Activated CD8-positive, alpha-beta memory T cell treated with anti-CD3 and anti-CD28 coated beads for 1 hour (primary cell): Measurements from ENCODE around the gene RGS3.
A peak's percentile ranks its signal among the peaks of the same experiment; 100 is the strongest.

Experiments used
- DNase-seq, 2 donors: peaks; one replicate each; pipeline ENCODE4 v3.0.0-alpha.2; 2020; ENCODE audit warnings: low read depth in 1 of 2; ENCODE audit errors: extremely low read depth in 1 of 2

The RGS3 gene

GRCh38 chr9:113568571-113569321 lies 105.2 kb downstream of the RGS3 start:
- no peak for DNase-seq

DNA sequence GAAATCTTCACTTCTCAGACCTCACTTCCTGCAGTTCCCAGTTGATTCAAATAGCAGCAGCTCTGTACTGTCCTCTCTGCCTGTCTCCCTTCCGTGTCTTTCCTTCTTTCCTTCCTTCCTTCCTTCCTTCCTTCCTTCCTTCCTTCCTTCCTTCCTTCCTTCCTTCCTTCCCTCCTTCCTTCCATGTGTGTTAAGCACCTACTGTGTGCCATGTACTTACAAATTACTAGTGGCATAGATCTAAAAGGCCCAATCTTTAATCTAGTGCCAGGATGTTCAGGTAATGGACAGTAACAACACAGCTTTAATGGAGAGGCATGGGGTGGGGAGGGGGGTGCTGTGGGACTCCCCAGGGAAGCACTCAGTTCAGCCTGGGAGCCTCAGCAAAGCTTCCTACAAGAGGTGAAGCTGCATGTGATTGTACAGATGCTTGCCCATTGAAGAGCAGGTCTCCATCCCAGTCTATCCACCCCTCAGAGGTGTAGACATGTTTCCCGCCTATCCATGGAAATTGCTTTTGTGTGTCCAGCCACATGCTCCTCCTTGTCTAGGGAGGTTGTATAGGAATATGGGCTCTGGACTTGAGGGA lies 106.0 kb downstream of the RGS3 start:
- DNase-seq = no peak

GRCh38 chr9:113570106-113570505 lies 106.6 kb downstream of the RGS3 start:
- no peak for DNase-seq

DNA sequence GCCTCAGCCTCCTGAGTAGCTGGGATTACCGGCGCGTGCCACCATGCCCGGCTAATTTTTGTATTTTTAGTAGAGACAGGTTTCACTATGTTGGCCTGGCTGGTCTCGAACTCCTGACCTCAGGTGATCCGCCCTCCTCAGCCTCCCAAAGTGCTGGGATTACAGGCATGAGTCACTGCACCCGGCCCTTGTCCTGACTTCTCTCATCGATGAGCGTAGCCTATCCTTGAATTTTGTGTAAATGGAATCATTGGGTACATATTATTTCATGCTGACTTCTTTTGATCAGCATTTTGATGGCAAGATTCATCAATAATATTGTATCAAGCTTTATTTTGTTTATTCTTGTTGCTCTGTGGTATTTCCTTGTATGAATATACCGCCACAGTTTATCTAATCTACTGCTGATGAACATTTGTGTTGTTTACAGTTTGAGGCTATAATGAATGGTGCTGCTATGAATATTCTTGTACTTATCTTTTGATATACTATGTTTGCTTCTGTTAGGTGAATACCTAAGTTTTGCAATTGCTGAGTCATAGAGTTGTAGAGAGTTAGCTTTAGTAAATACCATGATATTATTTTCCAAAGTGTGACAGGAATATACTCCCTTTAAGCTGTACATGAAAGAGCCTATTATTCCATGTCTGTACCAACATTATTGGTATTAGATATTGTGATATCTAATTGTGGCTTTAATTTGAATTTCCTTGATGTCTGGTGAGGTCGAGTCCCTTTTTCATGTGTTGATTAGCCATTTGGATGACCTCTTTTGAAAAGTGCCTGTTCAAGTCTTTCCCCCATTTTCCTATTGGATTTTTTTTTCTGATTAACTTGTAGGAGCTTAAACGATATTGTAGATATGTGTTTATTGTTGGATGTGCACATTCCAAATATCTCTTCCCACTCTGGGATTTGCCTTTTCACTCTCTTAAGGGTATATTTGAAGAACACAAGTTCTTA lies 107.5 kb downstream of the RGS3 start:
- no peak for DNase-seq

GRCh38 chr9:113572076-113572861 lies 108.7 kb downstream of the RGS3 start:
- no peak for DNase-seq

- no peak for DNase-seq
Observed at GRCh38 chr9:113573046-113573958, 109.8 kb downstream of the RGS3 start.

DNA sequence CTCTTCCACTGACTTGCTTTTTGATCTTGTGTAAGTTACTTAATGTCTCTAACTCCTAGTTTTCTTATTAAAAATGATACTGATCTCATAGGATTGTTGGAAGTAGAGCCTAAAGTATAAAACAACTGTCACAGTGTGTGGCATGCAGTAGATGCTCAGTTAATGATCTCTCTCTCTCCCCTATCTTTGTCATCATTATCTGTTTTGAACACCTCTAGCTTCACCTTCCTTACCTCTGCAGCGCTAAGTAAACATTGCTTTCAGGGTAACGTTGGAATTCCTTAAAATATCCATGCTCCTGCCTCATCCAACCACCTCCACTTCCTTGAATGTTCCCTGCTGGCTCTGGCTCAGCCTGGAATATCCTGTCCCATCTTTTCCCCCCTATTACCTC lies 110.4 kb downstream of the RGS3 start:
- DNase-seq = no peak

DNA sequence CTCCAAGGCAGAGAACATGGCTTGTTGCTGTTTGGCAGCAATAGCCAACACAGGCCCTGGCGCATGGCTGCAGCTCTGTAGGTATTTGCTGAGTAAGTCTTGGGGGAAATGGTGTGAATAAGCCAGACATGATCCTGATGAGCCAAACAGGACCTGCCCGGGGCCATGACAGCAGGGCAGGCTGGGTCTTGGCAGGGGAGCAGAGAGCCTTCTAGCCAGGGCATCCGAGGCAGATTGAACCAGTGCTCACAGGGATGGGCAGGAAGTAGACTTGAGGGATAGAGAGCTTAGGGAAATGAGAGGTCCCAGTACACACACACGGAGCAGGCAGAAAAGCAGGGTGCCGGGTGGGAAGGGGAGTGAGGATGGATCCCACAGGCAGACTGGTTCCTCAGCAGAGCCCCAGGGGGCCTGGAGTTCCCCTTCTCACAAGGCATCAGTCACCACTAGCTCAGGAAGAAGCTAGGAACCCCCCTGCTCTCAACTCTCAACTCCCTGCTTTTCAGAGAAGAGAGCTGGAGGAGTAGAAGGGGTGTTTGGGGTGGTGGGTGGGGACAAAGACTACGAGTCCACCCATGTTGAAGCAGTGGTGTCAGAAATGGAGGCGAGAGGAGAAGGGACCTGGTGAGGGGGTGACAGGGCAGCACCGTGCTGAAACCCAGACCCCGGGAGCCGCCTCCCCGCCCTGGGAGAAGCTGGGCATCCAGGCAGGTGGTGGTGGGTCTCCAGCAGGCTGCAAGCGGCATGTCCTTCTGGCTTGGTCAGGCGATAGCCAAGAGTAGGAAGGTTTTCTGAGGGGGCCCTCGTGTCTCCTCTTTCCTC lies 111.1 kb downstream of the RGS3 start:
- DNase-seq = no peak

- DNase-seq = no peak
Observed at GRCh38 chr9:113577525-113578261, 114.2 kb downstream of the RGS3 start.

GRCh38 chr9:113578279-113578865 lies 114.8 kb downstream of the RGS3 start:
- no peak for DNase-seq

DNA sequence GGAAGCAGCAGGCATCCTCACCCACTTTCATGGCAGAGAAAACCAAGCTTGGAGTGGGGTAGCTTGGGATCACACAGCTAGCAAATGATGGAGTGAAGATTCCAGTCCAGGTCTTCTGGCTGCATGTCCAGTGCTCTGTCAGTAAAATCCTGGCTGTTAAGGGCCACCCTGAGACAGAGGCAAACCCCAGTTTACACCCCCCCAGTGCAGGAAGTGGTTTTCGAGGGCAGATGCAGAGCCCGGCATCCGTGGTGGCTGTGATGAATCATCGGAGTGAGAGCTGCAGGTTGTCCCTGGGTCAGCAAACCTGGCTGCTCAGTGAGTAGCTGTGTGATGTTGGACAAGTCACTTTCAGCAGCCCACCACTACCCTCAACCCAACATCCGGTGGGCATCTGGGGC lies 115.4 kb downstream of the RGS3 start:
- DNase-seq = peak; percentile 51 to 70

DNA sequence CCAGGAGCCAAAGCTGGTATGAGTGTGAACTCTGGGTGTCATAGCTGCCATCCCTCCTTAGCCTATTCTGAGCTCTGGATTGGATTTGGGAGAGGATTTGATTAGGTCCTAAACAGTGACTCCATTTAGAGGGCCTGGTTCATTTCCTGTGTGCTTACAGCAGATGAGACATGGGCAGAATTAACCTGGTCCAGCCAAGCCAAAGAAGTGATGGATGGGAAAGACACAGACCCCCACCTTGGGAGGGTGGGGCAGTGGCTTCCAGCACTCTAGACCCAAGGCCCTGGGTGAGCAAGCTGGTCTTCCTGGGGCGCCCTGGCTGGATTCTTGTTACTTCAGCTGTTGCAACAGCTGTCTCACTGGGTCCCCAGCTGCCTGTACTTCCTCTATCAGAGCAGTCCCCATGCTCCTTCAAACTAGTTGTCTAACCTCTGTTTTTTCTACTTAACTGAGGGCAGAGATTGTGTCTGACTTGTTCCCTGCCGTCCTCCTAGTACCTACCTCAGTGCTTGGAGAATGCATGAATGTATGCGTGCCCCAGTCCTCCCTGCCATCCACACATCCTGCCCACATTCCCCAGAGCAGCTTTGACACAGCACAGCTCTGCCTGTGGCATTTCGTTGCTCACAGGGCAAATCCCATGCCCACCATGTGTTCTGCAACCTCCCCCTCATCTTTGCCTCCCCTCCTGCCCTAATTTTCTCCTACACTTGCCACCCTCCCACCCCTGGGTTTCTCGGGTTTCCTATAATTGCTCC lies 115.9 kb downstream of the RGS3 start:
- DNase-seq = no peak

DNA sequence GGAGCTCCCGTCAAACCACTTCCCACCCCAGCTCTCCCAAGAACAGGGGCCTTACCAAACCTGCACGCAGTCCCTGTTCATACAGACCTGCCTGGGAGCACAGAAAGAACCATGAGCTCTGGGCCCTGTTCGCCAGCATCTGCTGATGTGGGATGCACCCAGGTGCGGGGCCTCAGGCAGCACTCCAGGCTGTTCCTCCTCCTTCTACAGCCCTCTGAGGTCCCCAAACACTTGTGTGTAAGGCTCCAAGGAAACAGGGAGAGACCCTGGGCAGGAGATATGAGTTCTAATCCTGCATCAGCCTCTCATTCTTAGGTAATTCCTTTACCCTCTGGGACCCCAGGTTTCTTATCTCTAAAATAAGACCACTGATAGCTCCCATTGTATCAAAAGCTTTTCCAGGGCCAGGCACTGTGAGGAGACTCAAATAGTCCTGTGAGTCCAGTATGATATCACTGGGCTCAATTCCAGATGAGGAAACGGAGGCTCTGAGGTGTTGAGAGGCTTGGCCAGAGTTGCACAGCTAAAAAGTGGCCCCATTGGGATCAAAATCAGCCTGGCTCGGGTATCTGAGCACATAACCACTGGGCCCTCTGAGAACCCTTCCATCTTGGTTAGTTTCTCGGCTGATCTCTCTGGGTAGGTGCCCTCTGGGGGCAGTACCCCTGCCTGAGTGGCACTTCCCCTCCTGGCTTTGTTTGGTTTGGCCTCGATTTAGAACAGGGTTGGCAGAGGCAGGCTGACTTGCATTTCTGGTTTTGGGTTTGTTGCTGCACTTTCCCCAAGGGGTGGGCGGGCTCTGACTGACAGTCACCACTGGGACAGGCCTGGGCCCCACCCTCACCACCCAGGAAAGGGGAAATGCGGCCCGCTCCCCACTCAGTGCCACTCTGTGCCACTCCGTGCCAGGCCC lies 116.8 kb downstream of the RGS3 start:
- peak in 1 of 2 donors; percentile 32 for DNase-seq

DNA sequence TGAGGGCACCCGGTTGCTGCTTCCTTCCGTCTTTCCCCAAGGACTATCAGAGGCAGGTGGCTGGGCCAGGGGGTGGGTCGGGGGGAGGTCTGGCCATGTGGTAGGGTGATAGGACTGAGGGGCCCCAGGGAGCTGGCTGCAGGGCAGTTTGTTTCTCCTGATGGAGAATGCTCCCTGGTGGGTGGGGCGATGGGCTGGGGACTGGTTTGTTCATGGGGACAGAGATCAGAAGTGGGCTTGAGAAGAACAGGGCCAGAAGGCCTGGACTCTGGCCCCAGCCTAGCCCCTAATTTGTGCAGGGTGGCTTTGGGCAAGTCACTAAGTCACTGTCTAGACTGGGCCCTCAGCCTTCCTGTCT lies 117.4 kb downstream of the RGS3 start:
- no peak for DNase-seq

DNA sequence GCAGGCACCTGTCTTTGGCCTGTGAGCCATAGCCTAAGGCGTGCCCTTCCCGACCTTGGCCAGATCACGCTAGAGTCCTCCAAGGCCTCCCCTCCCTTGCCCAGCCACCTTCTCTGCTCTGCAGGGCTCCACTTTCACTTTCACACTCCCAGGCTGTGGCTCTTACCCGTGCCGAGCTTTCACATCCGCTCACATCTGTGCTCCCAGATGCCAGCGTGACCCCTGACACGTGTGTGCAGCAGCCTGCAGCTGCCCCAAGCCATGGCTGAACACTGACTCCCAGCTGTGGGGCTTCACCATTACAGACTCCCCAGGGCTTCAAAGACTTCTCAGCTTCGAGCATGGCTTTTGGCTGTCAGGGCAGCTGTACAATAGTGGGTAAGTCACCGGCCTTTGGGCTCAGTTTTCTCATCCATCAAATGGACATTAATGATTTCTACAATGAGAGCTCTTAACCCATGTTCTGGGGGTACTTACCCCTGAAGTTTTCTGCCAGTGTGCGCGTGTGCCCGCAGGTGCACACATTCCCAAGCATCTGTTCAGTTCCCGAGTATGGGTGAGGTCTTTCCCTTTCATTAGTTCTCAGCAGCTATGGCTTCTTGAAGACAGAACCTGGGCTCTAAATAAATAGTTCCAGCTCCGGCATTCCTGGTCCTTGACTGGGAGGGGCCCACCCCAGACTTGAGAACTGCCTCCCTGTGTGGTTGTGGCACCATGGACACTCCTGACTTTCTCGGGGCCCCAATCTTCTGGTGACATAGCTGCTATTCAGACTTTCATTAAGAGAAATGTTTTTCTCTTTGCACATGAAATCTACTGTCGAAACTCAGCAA lies 118.6 kb downstream of the RGS3 start:
- DNase-seq = peak; percentile 27 to 54
